OCI-M2 (cell line): ENCODE data around the gene CROCC2.

Experiments
- DNase-seq: peaks from one replicate; lab custom pipeline; 2025; ENCODE audit not compliant: unreplicated experiment; lab: John Stamatoyannopoulos, UW

CROCC2 gene

DNA sequence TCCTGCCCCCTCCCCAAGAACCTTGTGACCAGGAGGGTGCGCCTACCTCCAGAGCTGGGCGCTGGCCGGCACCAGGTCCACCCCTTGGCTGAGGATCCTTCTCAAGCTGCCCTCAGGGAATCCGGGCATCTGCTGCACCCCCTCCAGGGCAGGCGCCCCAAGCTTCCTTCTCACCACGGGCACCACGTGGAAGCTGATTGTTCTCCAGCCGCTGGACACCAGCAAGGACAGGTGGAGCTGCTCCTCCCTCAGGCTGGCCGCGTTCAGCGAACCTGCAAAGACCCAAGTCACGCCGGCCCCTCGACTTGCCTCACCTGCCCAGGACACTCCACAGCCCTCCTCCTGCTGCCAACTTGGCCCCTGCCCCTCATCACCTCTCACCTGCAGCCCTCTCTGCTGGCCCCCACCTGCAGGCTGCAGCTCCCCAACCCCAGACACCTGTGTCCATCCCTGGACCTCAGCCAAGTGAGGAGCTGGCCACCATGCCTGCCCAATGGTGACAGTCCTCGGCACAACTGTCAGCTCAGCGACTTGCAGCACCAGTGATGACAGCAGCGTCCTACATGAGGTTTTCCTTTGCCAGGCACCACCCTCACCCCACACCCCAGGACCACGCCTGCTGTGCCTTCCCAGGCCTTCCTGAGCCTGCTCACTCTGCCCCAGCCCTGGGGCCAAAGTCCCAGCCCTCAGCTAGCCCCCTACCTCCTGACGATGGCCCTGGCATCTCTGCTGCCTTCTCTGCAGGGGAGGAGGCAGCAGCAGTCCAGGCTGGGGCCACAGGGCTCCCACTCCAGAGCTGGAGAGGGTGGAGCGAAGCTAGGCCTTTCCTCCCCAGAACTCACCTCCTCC, 14.4 kb upstream of the CROCC2 start:
- no peak for DNase-seq

DNA sequence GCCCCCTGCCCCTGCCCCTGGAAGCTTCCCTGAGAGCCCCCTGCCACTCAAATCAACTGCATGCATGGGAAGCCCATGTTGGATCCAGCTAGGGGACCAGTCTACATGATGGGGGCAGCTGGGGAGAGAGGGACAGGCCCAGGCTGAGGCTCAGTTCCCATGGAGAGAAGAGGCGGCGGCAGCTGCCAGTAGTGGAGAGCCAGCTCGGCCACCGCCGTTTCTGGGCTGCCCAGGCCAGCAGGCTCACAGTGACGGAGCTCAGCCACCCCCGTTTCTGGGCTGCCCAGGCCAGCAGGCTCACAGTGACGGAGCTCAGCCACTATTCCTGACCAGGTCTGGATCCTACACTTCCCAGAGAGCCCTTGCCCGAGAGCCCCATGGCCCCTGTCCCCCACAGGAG, 13.8 kb upstream of the CROCC2 start:
- DNase-seq = no peak

DNA sequence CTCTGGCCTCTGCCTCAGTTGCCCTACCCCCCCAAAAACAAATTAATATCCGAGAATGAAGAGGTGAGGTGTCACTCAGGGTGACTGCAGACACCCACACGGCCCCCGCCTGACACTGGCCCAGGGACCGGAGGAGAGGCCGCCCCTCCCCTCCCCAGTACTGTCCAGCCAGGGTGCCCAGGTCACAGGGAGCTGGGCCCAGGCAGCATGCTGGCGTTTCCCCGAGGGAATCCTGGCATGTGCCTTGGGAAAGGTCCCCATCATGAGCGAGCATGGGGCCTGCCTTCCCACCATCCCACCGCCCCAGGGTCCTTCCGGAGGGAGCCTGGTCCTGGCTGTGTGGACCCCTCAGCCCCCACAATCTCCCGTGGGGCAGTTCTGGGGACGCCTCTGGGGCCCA, 13.2 kb upstream of the CROCC2 start:
- no peak for DNase-seq

DNA sequence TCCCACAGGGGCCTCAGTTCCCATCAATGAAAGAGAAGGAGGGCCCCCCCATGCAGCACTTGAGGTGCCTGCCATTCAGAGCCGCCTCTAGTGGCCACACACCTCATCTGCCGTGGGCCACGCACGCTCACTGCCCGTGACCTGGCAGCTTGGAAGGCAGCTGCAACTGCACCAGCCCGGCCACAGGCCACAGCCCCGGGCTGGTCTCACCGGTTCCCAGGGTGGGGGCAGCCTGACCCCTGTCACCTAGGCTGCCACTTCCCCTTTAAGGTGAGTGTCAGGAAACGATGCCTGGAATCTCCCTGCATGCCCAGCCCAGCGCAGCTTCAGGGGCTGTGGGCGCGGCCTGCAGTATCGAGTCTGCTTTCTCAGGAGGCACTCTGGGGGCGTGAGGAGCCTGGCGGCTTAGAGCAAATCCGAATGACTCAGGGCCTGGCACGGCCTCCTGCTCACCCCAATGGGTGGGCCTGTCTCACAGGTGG, 12.7 kb upstream of the CROCC2 start:
- DNase-seq = no peak

DNA sequence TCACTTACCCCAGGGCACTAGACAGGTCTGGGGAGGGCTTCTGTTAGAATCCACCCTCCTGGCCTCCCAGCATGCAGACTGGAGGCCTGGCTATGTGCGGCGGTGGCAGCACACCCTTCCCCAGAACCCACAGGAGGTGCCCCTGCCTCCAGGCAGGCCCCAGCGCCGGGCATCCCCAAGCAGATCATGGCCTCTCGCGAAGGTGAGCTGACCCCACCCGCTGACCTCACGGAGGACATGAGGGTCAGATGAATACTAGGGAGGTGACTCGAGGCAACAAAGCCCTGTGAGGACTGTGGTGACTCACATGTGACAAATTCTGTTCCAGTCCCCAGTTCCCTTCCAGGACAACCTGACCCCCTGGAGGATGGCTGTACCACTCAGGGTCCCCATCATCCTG, 12.1 kb upstream of the CROCC2 start:
- no peak for DNase-seq

DNA sequence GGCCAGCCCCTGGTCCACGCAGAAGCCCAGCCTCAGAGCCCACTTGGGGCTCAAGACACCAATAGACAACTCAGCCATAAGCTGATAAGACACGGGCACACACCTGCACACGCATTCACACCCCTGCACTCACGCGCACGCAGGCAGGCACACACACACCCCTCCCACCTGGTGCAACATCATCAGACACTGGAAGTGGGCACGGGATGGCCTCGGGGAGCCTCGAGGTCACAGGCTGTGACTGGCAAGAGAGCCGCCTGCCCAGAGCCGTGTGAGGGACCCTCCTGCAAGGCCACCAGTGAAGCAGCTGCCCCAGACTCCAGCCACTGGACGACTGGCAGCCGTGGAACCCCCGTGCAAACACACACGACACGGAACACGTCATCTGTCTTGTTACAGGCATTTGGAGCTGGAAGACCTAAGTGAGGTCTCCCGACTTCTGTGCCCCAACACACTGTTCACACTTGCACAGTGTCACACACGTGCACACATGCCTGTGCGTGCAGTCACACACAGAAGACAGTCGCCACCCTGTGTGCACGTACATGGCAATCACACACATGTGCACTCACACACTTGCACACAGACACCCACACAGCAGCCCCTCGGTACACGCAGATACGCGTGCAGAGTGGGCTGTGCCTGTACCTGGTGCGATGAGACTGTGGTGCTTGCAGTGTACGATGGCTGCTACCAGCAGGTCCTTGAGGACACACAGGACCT, 11.1 kb upstream of the CROCC2 start:
- no peak for DNase-seq

DNA sequence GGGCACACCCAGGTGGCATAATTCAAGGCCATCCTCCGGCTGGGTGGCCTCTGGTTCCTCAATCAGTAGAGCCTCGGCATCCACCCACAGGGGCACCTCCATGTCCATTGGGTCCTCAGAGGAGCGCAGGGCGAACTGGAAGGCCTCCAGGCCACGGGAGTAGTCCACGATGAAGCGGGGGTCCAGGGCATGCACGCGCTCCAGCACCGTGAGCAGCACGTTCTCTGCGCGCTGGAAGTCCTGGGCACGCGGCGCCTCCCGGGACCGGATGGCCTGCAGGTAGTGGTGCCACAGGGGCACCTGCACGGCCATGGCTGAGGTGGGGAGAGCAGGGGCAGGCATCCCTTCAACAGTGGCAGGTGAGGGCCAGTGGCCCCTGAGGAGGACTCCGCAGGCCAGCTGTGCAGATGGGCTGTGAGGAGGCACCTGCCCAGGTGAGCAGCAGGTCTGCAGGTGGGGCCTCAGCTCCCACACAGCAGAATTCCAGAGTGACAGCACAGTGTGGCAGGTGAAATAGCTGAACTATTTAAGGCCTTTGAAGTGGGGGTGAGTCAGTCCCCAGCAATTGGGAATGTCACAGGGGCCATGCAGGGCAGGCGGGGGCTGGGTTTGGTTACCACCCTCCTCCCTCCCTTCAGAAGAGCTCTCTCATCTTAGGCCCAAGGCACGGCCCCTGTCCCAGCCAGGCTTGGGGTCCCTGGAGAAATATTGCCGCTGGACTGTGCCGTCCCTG, 10.3 kb upstream of the CROCC2 start, which contains the start of gene MAB21L4:
Gene MAB21L4 (minus strand): TSS at position 501 of the 733 bp plus-strand sequence. CDS start 159 bp downstream, at position 342.
- DNase-seq = no peak

DNA sequence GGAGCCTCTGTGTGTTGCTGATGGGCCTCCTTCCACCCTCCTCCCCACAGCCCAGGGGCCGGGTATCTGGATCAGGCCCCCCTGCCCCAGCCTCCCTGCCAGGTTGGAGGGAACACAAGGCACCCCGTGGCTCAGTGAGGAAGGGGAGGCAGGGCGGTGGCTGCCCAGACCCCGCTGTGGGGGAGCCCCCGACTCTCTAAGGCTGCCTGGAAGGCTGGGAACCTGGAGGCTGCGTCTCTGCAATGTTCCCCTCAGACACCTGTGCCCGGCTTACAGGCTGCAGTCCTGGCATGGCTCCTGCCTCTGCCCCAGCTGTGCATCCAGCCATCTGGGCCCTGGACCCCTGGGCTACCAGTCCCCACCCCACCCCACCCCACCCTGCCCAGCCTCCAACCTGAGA, 9.7 kb upstream of the CROCC2 start:
- no peak for DNase-seq

DNA sequence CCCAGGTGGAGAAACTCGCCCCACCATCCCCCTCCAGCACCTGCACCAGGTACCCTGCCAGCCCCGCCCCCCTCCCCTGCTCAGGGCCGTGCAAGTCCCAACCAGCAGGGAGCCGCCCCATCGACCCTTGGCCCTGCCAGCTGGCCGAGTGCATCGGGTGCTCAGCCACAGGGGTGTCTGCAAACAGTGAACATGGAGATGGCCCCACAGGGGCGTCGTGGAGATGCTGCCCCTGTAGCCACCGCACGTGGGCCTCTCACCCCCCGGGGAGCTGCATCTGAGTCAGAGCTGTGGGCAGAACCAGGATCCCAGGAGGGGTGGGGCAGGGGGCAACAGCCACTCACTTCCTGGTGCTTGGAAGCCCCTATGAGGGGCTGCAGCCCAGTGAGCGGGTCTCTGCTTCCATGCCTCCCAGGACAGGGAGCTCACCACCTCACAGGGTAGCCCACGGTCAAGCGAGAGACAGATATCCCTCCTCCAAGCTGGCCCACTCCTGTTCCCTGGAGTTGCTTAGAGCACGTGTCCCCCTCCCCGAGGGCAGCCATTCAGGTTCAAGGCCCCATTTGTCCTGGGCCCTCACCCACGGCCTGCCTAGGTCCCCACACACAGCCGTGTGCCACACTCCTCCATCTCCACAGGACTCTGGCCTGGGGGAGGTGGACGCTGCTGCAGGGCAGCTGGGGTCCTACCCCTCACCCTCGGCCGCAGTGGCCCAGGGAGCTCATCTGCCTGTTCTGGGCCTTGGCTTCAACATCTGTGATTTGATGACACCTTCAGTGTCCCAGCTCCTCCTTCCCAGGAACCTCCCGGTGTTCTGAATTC, 9.1 kb upstream of the CROCC2 start:
- DNase-seq = no peak

DNA sequence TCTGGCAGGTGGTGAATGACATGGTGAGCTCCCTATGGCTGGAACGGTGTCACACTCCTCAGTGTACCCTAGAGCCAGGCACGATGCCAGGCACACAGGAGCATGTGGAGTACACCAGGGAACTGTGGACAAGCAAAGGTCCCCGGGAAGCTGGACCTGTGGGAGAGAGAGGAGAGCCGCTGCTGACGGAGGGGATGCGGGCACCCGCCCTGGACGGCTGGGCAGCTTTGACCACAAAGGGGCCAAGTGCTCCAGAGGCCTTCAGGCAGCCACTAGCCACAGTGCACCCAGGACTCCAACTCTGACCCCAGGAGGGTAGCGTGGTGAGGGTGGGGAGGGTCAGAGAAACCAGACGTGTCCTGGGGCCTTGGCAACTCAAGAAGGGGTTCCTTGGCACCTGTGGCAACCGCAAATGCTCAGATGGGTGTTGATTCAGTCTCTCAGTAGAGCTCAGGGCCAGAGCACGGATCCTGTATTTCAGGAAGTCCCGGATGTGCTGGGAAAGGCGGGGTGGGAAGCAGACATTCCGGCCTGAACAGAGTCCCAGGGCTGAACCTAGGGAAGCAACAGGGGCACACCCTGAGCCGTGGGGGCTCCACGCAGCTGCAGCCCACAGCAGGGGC, 7.9 kb upstream of the CROCC2 start:
- DNase-seq = no peak

DNA sequence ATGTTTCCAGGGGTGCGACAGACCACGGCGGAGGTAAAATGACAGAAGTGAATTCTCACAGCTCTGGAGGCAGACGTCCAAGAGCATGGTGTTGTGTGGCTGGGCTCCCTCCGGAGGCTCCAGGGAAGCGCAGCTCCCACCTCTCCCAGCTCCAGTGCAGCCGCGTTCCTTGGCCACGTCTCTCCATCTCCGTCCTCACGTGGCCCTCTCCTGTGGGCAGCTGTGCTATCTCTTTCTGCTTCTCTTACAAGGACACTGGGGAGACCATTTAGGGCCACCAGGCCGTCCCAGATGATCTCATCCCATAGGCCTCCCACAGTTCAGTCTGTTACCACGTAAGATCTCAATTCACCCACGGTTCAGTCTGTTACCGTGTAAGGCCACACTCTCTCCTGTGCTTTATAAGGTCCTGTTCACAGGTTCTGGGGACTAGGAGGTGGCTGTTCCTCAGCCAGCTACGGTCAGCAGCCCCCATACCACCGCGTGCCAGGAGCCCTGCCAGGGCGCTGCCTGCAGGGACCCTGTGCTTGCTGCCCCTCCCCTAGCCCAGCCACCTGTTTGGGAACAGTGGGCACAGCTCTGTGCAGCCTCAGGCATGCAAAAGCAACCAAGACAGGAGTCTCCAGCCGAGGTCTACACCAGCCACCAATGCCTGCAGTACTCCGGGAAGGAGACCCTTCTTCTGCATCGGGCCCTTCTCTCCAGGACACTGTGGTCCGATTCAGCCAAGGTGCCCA, 7.2 kb upstream of the CROCC2 start:
- DNase-seq = no peak

DNA sequence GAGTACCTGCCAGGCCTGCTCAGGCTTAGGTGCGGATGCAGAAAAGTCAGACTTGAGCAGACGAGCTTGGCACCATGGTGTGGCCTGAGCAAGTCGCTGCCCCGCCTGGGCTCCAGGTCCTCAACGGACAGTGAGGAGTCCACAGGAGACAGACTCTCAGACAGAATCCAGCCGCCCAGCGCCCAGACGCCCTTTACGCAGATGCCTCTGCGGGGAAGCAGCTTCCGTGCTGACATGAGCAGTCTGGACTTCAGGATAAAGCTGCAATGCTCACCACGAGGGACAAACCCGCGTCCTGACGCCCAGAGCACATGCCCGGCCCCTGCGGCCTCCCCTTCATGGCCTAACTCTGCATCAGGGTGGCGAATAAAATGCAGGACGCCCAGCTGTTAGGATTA, 6.7 kb upstream of the CROCC2 start:
- DNase-seq = no peak

DNA sequence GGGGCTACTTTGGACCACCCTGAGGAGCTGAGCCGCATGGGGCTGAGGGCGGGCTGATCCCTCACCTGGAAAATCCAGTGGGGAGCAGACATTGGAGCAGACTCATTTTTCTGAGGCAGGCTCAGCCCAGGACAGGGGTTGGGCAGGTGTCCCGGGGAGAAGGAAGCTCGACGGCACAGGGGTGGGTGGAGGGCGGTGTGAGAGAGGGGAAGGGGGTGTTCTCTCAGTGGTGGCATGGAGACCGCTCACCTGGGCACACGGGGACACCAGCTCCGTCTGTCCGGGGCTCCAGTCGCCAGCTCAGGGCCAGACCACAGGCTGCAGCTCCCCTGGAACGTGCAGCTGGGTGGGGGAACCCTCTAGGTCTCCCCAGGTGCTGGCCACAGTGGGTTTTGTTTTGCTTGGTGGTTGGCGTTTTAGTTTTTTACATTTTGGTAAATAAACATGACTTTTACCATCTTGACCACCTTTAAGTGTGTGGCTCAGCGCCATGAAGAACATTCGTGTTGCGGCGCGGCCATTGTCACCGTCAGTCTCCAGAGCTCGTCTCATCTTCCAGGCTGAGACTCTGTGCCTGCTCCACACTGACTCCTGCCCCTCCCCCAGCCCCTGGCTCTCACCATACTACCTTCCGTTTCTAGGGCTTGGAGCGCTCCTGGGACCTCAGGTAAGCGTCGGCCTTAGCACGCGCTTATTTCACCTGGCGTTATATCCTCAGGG, 5.8 kb upstream of the CROCC2 start:
- DNase-seq = no peak

DNA sequence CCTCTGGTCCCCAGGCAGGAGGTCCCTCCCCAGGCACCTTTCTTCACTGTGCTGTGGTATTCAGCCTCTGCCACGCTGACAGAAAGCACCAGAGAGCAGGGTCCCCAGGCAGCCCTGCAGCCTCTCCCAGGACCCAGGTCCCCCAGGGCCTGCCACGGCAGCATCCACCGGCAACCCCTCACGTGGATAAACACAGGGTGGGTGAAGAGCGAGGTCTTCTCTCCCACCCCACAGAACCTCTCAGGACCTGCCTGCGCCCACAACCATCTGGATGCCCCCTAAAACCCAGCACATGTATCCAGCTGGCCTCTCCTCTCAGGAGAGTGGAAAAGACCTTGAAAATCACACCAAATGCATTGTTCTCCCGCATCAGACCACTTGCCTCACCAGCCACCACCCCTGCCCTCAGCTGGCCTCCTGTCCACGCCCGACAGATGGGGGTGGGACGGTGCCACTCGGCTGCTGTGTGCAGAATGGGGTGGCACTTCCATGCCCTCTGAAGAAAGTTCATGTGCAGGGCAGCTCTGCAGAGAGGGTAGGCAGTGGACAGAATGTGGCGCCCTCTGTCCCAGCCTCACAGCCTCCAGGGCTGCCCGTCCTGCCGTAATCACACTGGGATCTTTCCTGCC, 4.0 kb upstream of the CROCC2 start:
- DNase-seq = no peak

DNA sequence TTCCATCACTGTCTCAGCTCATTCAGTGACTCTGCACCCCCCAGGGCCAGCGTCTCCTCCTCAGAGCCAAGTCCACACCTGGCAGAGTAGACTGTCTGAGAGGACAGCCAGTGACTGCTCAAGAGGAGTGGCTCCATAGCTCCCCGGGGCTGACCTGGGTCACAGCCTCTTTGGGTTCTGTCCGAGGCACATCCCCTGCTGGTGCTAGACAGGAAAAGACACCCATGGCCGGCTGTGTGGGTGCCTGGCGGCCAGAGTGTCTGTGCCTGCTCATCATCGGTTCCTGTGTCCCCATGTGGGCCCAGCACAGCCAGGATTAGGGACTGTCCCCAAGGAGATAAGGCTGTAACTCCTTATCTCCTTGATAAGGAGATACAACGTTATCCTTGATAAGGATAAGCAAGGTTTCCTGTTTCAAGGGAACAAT, 3.5 kb upstream of the CROCC2 start:
- no peak for DNase-seq

DNA sequence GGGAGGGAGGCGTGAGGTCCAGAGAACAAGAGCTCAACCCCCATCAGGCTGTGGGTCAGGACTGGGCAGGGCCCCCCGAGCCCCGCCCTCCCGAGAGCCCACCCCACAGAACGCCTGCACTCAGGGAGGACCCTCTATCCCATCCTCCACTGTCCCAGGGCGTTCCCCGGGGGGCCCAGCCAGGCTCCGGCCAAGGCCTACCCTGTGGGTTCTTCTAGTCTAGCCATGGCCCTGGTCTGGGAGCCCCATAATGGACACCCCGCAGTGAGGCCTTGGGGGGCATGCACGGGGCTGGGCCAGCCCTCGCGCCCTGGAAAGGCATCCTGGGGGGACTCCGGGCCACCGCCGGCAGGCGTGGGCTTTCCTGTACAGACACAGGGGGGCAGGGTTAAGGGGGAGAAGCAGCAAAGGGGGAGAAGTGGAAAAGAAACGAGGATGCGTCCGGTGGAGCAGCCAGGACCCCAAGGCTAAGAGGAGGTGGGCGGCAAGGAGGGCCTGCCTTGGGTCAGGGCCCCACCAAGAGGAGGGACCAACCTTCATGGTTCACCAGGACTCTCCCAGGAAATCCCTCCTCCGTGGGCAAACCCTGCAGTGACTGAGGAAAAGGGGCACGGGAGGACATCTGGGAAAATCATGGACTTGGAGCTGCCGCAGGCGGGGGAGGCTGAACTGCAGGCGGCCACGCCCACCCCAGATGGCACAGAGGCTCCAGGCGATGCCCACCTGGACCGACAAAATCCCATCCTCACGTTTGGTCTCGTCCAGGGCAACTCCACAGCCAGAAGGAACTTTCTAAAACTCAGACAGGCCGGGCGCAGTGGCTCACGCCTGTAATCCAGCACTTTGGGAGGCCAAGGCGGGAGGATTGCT, 2.7 kb upstream of the CROCC2 start:
- no peak for DNase-seq
